Femur (tissue), 1 donor: ENCODE measurements around the gene PPIP5K1.
"Not testable (repeated sequence)": the region's sequence is repeated elsewhere in the genome, so short reads cannot be mapped to it uniquely, and the experiment has no call there.

ENCODE experiments used
- DNase-seq: peaks from one replicate; pipeline ENCODE4 v3.0.0-alpha.2; 2017

Gene PPIP5K1

GRCh38 chr15:43589778-43590466 lies at the start of gene PPIP5K1:
Gene PPIP5K1 (minus strand): TSS chr15:43590208. CDS start chr15:43584504, 5,704 bp downstream.
- not testable (repeated sequence) for DNase-seq

- not testable (repeated sequence) for DNase-seq
These were observed 48.6 kb upstream of the PPIP5K1 start for GRCh38 chr15:43638464-43639204.

- DNase-seq: not testable (repeated sequence)
These were observed 36.9 kb upstream of the PPIP5K1 start for GRCh38 chr15:43626937-43627336.

- DNase-seq: no peak
These were observed 35.1 kb upstream of the PPIP5K1 start for GRCh38 chr15:43625106-43625505.

GRCh38 chr15:43622068-43622799 lies 32.2 kb upstream of the PPIP5K1 start:
- not testable (repeated sequence) for DNase-seq

- DNase-seq: not testable (repeated sequence)
These were observed 28.7 kb upstream of the PPIP5K1 start, which contains the start of gene STRC for GRCh38 chr15:43618700-43619099. Gene STRC (minus strand): TSS chr15:43618800. CDS start chr15:43618722, 78 bp downstream.

- DNase-seq: not testable (repeated sequence)
These were observed 27.7 kb upstream of the PPIP5K1 start for GRCh38 chr15:43617750-43618149.

- peak; percentile 36 for DNase-seq
These were observed 12.2 kb upstream of the PPIP5K1 start for GRCh38 chr15:43602233-43602632.

- DNase-seq: not testable (repeated sequence)
These were observed 10.2 kb upstream of the PPIP5K1 start for GRCh38 chr15:43600200-43600599.

GRCh38 chr15:43599131-43599530 lies 9.1 kb upstream of the PPIP5K1 start:
- DNase-seq: not testable (repeated sequence)

GRCh38 chr15:43593328-43594190 lies 3.6 kb upstream of the PPIP5K1 start, which contains the start of gene CKMT1B:
Gene CKMT1B (plus strand): TSS chr15:43594027. CDS start chr15:43594219, 192 bp downstream.
- not testable (repeated sequence) for DNase-seq

- DNase-seq: not testable (repeated sequence)
These were observed 2.8 kb upstream of the PPIP5K1 start for GRCh38 chr15:43592841-43593240.

GRCh38 chr15:43574607-43575006 lies 15.4 kb downstream of the PPIP5K1 start:
- not testable (repeated sequence) for DNase-seq

GRCh38 chr15:43566615-43567014 lies 23.4 kb downstream of the PPIP5K1 start:
- not testable (repeated sequence) for DNase-seq

GRCh38 chr15:43563793-43564192 lies 26.2 kb downstream of the PPIP5K1 start:
- DNase-seq: not testable (repeated sequence)

GRCh38 chr15:43562753-43563152 lies 27.3 kb downstream of the PPIP5K1 start:
- not testable (repeated sequence) for DNase-seq

- no peak for DNase-seq
These were observed 37.0 kb downstream of the PPIP5K1 start for GRCh38 chr15:43552986-43553385.

- DNase-seq: no peak
These were observed 37.8 kb downstream of the PPIP5K1 start for GRCh38 chr15:43552256-43552655.

GRCh38 chr15:43550527-43551363 lies 39.3 kb downstream of the PPIP5K1 start:
- no peak for DNase-seq

- no peak for DNase-seq
These were observed 42.5 kb downstream of the PPIP5K1 start for GRCh38 chr15:43547539-43547938.

- no peak for DNase-seq
These were observed 44.6 kb downstream of the PPIP5K1 start for GRCh38 chr15:43545426-43545825.
